Caki2 (cell line): ENCODE data around the gene IL5RA. TPM values are rescaled to one million over a fixed set of nuclear protein-coding genes. Genes with fewer than 3 reads are reported as not detected.

ENCODE experiments used
- DNase-seq: peaks from one replicate; pipeline ENCODE4 v3.0.0-alpha.2; 2015; ENCODE audit warnings: low read depth
- in situ Hi-C: cut with HindIII; loops from 2 replicates; pipeline ENCODE4 v1.10.0; 2016; ENCODE audit warnings: low sequenced_read_pairs, low pct_unique_long_range_greater_than_20kb, mixed read lengths
- total RNA-seq: library from RNA; depleted of rRNA; stranded (reverse); fragments of >200 nt; shearing (Covaris generic); gene quantifications from 2 replicates; pipeline ENCODE4 v1.2.3, GENCODE V29; 2014; ENCODE audit warnings: low replicate concordance

Gene IL5RA
- total RNA-seq, 1 experiment from 2014 or later: not detected

DNA sequence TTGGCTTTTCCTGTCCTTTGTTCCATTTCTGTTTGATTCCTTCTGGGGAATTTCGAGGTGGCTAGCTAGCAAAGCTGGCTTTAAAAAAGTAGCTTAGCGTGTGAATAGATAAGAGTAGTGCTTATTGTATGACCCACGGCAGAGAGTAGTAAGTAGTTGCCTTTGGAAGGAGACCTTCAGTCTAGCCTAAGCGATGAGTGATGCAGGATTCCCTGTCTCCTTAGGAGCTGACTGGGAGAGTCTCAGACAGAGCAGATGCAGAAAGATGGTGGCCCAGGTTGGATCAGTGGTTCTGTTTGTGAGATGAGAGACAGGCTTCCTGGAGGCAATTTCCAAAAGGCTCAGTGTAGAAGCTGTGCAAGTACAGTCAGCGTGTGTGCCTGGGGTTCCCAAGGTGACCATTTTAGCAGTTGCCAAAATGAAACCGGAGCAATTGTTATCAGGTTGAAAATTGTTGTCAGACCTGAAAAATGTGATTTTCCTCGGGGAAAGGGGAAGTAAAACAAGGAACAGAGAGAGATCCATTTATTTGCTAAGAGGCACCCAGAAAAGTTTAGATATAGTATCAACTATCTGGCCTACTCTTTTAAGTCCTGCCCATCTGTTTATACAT is 681 bp upstream of the IL5RA start:
- in situ Hi-C loops: no loop called here
- no peak for DNase-seq

- in situ Hi-C loops: no loop called here
- no peak for DNase-seq
These were observed 521 bp downstream of the IL5RA start for GRCh38 chr3:3109407-3110298.

DNA sequence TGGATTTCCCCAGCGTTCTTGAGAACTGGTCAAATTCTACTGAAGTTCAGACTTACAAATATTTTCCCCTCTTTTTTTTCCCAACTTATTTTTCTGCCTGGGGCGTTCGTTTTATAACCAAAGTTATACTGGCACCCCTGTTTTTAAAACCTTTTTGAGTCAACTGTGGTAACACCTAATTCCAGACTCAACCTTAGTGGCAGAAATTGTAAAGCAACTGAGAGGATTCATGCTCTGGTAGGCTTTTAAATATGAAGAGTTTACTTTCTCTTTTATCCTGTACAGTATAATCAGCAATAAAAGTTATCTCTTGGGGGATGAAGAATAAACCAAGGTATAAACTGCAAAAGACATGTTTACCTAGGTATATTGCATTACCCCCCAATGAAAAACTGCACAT is 2.3 kb downstream of the IL5RA start:
- in situ Hi-C loops: no loop called here
- no peak for DNase-seq

GRCh38 chr3:3107181-3107580 is 3.0 kb downstream of the IL5RA start:
- in situ Hi-C loops: no loop called here
- no peak for DNase-seq

GRCh38 chr3:3105815-3106214 is 4.4 kb downstream of the IL5RA start:
- in situ Hi-C loops: no loop called here
- no peak for DNase-seq

DNA sequence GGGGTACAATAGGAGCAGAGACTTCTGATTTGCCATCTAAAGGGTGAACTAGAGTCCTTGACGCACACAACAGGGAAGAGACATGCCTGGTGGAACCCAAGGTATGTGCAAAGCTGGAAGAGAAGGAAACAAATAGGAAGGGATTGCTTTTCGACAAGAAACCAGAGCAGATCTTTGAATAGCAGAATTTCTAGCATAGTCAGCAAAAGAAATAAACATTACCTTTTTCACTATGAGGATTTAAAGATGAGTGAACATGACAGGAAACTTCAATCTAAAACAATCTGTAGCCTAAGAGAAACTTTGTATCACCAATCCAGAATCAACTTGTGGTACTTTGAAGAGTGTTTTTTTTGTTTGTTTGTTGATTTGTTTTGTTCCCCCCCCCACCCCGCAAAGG is 4.9 kb downstream of the IL5RA start:
- in situ Hi-C loops: no loop called here
- DNase-seq: no peak

- no peak for DNase-seq
- in situ Hi-C loops: no loop called here
These were observed 7.4 kb downstream of the IL5RA start for GRCh38 chr3:3102751-3103150.

GRCh38 chr3:3101660-3102458 is 8.3 kb downstream of the IL5RA start:
- in situ Hi-C loops: no loop called here

DNA sequence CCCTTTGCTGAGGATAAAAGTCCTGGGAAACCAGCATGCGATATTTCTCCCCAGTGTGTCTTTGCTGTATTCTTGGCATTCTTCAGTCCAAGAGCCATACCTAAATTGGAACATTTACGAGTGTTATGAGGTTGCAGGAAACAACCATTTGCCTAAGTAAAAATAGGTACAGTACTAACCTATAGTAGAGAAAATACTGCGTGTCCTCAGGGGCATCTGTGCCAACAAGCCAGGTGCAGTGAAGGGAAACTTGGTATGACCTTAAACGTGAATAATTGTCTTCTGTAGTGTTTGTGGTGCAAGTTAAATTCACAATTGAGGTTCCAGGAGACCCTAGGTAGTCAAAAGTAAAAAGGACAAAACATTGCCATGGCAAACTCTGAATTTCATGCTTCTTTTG is 12.2 kb downstream of the IL5RA start:
- in situ Hi-C loops: no loop called here
- DNase-seq: no peak

More at GRCh38 chr3:3101660-3102458, 8.3 kb downstream of the IL5RA start:
- no peak for DNase-seq

DNA sequence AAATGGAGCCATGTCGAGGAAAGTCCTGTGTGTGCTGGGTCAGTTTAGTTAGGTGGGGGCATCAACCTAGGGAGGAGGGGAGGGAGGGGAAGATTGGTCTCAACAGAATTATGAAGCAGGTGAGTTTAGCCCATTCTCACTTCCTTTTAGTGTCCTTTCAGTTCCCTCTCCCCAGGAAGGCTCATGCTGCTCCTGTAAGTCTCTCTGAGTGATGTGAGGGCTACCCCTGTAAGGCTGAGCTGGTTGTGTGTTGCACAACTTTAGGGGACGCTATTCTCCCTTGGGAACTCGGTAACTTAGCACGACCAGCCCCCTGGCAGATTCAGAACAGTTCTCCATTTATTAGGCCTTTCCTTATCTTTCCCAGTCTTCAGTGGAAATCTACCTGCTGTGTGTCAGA is 21.2 kb downstream of the IL5RA start:
- in situ Hi-C loops: no loop called here
- DNase-seq: no peak

- DNase-seq: no peak
- in situ Hi-C loops: no loop called here
These were observed 22.3 kb downstream of the IL5RA start for GRCh38 chr3:3087716-3088465.

DNA sequence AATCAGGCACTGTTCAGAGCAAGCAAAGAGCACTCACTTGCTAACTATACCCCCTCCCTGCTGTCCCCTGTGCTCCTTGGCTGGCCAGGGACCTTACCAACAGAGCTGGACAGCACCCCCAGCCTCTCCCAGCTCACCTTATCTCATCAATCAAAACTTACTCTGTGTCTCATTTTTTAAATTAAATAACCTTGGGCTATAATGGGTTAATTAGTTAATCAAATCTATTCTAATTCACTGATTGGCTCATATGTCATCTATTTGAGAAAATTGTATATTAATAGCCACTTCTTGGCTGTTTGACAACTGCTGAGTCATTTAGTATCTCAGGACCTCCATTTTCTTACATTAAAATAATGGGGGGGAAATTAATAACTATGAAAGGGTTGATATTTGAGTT is 22.9 kb downstream of the IL5RA start:
- DNase-seq: no peak
- in situ Hi-C loops: no loop called here

DNA sequence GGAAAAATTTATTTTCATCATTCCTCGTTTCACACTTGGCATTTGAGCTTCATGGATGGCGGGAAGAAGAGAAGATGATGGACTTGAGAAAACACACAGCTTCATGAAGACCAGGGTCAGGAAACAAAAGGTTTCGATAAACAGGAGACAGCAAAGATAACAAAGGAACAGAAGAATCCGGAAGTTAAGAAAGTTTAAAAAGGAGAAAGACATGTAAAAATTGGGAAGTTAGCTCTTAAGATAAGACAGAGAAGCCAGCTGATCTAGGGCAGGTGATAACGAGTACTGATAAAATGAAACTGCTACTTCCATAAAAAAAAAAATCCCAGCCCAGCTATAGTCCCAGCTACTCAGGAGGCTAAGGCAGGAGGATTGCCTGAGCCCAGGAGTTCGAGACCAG is 23.9 kb downstream of the IL5RA start:
- in situ Hi-C loops: no loop called here
- no peak for DNase-seq

DNA sequence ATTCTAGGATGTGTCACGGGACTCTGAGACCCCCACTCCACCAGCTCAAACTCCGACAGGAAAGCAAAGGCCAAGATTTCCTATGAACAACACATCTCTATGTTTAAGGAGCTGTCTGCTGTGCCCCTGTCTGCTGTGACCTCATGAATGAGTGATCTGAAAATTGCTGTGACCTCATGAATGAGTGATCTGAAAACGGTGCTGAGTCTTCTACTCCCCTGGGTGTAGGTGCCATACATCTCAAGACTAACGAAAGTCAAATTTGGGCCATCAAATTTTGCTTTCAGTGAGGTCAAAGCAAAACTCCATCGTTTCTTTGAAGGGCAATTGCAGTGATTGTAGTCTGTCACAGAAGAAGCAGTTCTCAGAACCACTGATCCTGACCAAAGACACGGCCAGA is 24.4 kb downstream of the IL5RA start:
- in situ Hi-C loops: no loop called here
- DNase-seq: no peak

DNA sequence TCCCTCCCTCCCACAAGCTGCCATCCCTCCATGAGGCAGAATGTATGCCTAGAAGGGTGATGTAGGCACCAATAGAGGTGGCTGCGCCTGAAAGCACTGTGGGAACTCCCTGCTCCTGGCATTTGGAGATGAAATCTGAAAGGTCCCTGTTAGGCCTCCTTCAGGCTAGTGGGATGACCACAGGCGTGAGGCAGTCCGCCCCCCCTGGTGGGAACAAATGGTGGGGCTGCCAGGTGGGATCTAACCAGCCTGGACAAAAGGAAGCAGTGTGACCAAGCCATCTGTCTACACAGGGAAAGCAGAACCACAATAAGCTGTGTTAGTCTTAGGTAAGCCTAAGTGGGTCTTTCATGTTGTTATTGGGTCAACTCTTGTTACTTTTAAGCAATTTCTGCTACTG is 25.3 kb downstream of the IL5RA start:
- DNase-seq: no peak
- in situ Hi-C loops: no loop called here

- in situ Hi-C loops: no loop called here
- DNase-seq: no peak
These were observed 27.8 kb downstream of the IL5RA start for GRCh38 chr3:3082234-3082924.

DNA sequence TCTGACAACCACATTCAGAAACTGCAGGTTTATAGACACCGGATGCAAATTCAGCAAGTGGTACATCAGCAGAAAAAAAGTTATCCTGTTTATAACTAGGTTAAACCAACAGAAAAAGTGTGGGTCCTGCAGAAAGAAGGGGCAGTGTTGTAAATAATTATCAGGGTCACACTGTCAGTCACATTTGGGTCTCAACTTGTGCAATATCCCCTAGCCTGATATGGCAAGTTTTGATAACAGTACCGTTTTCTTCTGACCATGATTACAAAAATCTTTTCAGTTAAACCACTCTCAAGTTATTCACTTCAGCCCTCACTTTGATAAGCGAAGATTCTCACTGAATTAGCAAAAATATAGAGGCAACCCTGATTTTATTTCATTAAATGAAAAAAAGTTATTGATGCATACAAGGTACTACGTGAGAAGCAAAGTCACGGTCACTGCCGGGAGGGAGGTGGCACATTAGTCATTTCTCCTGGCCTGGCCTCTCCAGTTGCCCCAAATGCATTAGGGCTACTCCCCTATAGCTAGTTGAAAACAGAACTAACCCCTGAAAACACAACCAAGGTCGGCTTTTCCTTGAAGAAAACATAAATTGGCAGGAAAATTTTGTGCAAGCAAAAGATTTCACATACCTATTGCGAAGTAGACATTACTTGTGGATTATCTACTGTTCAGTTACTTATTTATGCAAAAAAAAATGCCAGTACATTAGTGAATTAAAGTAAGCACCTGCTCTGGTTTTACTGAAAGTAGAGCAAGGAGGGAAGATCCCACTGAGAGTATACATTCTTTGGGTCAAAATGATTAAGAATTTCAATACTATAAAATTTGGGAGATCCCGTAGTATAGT is 28.6 kb downstream of the IL5RA start:
- in situ Hi-C loops: no loop called here
- no peak for DNase-seq
